ENCODE measurements around the gene NDUFA3.

- TF ChIP-seq, protein P1, sequence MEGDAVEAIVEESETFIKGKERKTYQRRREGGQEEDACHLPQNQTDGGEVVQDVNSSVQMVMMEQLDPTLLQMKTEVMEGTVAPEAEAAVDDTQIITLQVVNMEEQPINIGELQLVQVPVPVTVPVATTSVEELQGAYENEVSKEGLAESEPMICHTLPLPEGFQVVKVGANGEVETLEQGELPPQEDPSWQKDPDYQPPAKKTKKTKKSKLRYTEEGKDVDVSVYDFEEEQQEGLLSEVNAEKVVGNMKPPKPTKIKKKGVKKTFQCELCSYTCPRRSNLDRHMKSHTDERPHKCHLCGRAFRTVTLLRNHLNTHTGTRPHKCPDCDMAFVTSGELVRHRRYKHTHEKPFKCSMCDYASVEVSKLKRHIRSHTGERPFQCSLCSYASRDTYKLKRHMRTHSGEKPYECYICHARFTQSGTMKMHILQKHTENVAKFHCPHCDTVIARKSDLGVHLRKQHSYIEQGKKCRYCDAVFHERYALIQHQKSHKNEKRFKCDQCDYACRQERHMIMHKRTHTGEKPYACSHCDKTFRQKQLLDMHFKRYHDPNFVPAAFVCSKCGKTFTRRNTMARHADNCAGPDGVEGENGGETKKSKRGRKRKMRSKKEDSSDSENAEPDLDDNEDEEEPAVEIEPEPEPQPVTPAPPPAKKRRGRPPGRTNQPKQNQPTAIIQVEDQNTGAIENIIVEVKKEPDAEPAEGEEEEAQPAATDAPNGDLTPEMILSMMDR (IDR thresholded peaks at IDR 0.05; ENCODE audit: low read depth, low read length, poor library complexity, severe bottlenecking) = no peak
- no peak for TF ChIP-seq EZH2phosphoT487 (IDR thresholded peaks at IDR 0.05; ENCODE audit: borderline replicate concordance, low read length)
These were observed 43.0 kb downstream of the NDUFA3 start for GRCh38 chr19:54145541-54146158.

Measured in DOHH2 (cell line).